HEK293T (cell line): ENCODE measurements around the gene B3GNT3.

Experiments
- CTCF ChIA-PET: fragments of 350-600 bp; formaldehyde crosslinking; extraction: SDS; loops from one replicate; lab custom pipeline; 2021; ENCODE audit warnings: antibody characterized with exemption, inconsistent platforms; lab: Yijun Ruan, JAX
- POLR2A ChIA-PET: fragments of 350-600 bp; formaldehyde crosslinking; extraction: SDS; loops from one replicate; lab custom pipeline; 2020; ENCODE audit warnings: antibody characterized with exemption, inconsistent platforms; lab: Yijun Ruan, JAX
- DNase-seq: peaks from one replicate; pipeline ENCODE4 v3.0.0; 2012; ENCODE audit warnings: mixed read lengths; ENCODE audit errors: extremely low spot score
- ARNT ChIP-seq: fragments of 450-650 bp; IDR thresholded peaks from 2 replicates; pipeline ENCODE4 v1.6.1; 2017; ENCODE audit warnings: mild to moderate bottlenecking
- BHLHE40 ChIP-seq: fragments of 450-650 bp; IDR thresholded peaks from 2 replicates; pipeline ENCODE4 v1.6.1; 2016; ENCODE audit warnings: mild to moderate bottlenecking, moderate library complexity, borderline replicate concordance
- CTBP1 ChIP-seq: fragments of 450-650 bp; IDR thresholded peaks from 2 replicates; pipeline ENCODE4 v1.6.1; 2016; ENCODE audit warnings: borderline replicate concordance
- ELF4 ChIP-seq: fragments of 450-650 bp; IDR thresholded peaks from 2 replicates; pipeline ENCODE4 v1.6.1; 2017; ENCODE audit warnings: antibody characterized with exemption
- FOXA1 ChIP-seq: fragments of 450-650 bp; IDR thresholded peaks from 2 replicates; pipeline ENCODE4 v1.6.1; 2016; ENCODE audit warnings: mild to moderate bottlenecking
- FOXK2 ChIP-seq: fragments of 450-650 bp; IDR thresholded peaks from 2 replicates; pipeline ENCODE4 v1.6.1; 2016; ENCODE audit warnings: mild to moderate bottlenecking
- FOXM1 ChIP-seq: fragments of 450-650 bp; IDR thresholded peaks from 2 replicates; pipeline ENCODE4 v1.6.1; 2017; ENCODE audit warnings: mild to moderate bottlenecking, borderline replicate concordance
- HDGF ChIP-seq: fragments of 450-650 bp; IDR thresholded peaks from 2 replicates; pipeline ENCODE4 v1.6.1; 2017; ENCODE audit warnings: antibody characterized with exemption, borderline replicate concordance
- L3MBTL2 ChIP-seq: fragments of 450-650 bp; conservative IDR thresholded peaks from 2 replicates; pipeline ENCODE4 v1.6.1; 2016; ENCODE audit warnings: mild to moderate bottlenecking
- LEF1 ChIP-seq: fragments of 450-650 bp; IDR thresholded peaks from 2 replicates; pipeline ENCODE4 v1.6.1; 2017; ENCODE audit warnings: mild to moderate bottlenecking, borderline replicate concordance
- NFRKB ChIP-seq: fragments of 450-650 bp; IDR thresholded peaks from 2 replicates; pipeline ENCODE4 v1.6.1; 2016; ENCODE audit warnings: mild to moderate bottlenecking, moderate library complexity
- SP1 ChIP-seq: fragments of 450-650 bp; IDR thresholded peaks from 2 replicates; pipeline ENCODE4 v1.6.1; 2017
- SUZ12 ChIP-seq: fragments of 450-650 bp; IDR thresholded peaks from 2 replicates; pipeline ENCODE4 v1.6.1; 2016; ENCODE audit warnings: mild to moderate bottlenecking
- TARDBP ChIP-seq: fragments of 450-650 bp; IDR thresholded peaks from 2 replicates; pipeline ENCODE4 v1.6.1; 2016
- ZNF384 ChIP-seq: fragments of 450-650 bp; IDR thresholded peaks from 2 replicates; pipeline ENCODE4 v1.6.1; 2016
- TF ChIP-seq, protein P1 (sequence below): fragments of 450-650 bp; IDR thresholded peaks from 2 replicates; pipeline ENCODE4 v1.6.1; 2016

B3GNT3 gene

DNA sequence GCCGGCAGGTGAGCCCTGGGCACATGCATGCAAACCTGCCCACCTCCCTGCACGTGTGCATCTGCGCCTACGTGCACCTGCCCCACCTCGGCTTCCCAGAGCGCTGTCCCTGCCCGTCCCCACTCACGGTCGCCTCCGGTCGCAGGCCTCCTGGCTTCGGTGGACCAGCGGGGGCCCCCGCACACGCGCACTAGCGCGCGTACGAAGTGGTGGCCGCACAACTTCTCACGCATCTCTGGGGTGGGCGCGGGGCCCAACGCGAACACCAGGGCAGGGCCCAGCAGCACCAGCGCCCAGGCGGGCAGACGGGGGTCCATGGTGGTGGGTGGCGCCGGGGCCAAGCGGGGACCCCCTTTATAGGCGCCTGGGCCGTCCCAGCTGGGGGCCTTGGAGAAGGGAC, 26.3 kb downstream of the B3GNT3 start, which contains the start of gene INSL3:
Gene INSL3 (minus strand): TSS at position 330 of the 400 bp plus-strand sequence. CDS start 13 bp downstream, at position 317.
- ChIA-PET CTCF (no interaction called here), POLR2A (no interaction called here)
- DNase-seq, result no peak
- no peak for TF ChIP-seq FOXK2
- no peak for TF ChIP-seq SP1
- no peak for TF ChIP-seq CTBP1
- no peak for TF ChIP-seq ELF4
- TF ChIP-seq ZNF384, result no peak
- TF ChIP-seq NFRKB, result no peak
- no peak for TF ChIP-seq ARNT
- no peak for TF ChIP-seq FOXA1
- no peak for TF ChIP-seq BHLHE40
- no peak for TF ChIP-seq SUZ12
- no peak for TF ChIP-seq HDGF
- TF ChIP-seq FOXM1, result no peak

DNA sequence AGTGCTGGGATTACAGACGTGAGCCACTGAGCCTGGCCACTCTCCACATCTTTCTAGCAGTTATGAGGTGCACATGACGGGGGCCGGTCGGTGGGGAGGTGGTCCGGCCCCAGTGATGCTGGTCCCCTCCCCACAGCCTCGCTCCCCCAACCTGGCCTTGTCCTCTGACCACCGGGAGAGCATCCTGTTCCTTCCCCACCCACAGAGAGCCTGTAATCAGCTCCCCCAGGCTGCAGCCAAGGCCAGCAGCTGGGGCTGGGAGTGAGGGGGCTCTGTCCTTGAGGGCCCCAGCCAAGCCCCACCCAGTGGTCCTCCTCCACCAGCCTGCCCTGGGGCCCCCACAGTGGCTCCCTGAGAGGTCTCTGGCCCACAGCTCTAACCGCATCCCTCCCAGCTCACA, 29.4 kb downstream of the B3GNT3 start:
- TF ChIP-seq, protein P1, sequence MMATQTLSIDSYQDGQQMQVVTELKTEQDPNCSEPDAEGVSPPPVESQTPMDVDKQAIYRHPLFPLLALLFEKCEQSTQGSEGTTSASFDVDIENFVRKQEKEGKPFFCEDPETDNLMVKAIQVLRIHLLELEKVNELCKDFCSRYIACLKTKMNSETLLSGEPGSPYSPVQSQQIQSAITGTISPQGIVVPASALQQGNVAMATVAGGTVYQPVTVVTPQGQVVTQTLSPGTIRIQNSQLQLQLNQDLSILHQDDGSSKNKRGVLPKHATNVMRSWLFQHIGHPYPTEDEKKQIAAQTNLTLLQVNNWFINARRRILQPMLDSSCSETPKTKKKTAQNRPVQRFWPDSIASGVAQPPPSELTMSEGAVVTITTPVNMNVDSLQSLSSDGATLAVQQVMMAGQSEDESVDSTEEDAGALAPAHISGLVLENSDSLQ, result no peak
- TF ChIP-seq ARNT, result no peak
- TF ChIP-seq FOXA1, result no peak
- TF ChIP-seq ELF4, result no peak
- TF ChIP-seq CTBP1, result no peak
- no peak for TF ChIP-seq ZNF384
- no peak for TF ChIP-seq TARDBP
- TF ChIP-seq BHLHE40, result no peak
- no peak for TF ChIP-seq SP1
- no peak for TF ChIP-seq SUZ12
- TF ChIP-seq FOXK2, result no peak
- TF ChIP-seq HDGF, result no peak
- TF ChIP-seq L3MBTL2, result no peak
- no peak for TF ChIP-seq FOXM1
- TF ChIP-seq NFRKB, result no peak
- TF ChIP-seq LEF1, result no peak
- ChIA-PET CTCF (no interaction called here), POLR2A (interaction anchor here (1.4 kb wide), 1 partner anchor 35 kb away, joined by 3 read pairs; the partner anchor contains the start of gene RPL18A)
- no peak for DNase-seq

DNA sequence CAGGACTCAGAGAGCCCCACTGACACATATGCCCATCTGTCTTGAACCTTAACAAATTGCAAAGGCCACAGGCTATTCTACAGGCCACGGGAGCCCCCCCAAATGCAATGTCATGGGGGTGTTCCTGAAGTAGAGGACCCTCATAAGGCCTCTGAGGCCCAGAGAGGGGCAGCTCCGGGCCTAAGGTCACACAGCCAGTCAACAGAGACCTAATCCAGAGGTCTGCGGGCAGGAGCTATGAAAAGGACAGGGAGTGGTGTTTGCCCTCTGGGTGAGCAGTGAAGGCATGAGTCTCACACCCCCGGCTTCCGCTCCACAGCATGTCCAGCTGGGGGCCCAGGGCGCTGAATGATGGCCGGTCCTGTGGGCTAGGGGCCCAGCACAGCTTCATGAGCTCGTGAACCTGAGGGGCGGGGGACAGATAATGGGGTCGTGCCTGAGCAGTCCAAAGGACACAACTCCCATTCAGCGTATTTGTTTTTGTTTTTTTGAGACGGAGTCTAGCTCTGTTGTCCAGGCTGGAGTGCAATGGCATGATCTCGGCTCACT, 31.6 kb downstream of the B3GNT3 start:
- ChIA-PET CTCF (no interaction called here), POLR2A (no interaction called here)
- TF ChIP-seq, protein P1, result no peak
- TF ChIP-seq FOXK2 (no peak), NFRKB (no peak)
- no peak for DNase-seq

DNA sequence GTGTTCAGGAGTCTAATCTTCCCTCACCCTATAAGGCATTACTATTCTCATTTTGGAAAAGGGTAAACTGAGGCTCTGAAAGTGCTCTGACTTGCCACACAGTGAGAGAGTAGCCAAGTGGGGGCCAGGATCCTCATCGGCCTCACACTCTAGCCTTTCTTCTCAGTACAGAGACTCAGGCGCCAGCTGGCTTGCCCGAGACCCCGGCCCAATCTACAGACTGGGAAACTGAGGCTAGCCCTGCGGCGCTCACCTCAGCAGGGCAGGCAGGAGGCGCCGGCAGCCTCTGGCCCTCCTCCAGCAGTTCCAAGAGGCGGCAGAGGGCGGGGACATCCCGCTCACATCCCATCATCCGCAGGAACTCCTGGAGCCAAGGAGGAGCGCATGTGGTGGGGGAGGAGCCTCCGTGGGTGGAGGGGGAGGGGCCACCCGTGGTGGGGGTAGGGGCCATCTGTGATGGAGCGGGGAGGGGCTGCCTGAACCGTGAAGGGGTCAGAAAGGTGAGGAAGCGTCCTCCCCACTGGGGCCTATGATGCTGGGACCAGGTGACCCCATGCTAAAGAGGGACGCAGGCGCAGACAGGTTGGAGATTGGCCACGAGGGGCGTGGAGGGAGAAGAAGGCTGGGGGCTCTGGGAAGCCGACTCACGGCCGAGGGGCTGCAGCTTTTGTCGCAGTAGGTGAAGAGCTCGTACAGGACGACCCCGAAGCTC, 35.1 kb downstream of the B3GNT3 start:
- 0 out of 2 replicates have a peak, but pooled peaks have one; percentile 53 for TF ChIP-seq L3MBTL2
- TF ChIP-seq, protein P1, result no peak

DNA sequence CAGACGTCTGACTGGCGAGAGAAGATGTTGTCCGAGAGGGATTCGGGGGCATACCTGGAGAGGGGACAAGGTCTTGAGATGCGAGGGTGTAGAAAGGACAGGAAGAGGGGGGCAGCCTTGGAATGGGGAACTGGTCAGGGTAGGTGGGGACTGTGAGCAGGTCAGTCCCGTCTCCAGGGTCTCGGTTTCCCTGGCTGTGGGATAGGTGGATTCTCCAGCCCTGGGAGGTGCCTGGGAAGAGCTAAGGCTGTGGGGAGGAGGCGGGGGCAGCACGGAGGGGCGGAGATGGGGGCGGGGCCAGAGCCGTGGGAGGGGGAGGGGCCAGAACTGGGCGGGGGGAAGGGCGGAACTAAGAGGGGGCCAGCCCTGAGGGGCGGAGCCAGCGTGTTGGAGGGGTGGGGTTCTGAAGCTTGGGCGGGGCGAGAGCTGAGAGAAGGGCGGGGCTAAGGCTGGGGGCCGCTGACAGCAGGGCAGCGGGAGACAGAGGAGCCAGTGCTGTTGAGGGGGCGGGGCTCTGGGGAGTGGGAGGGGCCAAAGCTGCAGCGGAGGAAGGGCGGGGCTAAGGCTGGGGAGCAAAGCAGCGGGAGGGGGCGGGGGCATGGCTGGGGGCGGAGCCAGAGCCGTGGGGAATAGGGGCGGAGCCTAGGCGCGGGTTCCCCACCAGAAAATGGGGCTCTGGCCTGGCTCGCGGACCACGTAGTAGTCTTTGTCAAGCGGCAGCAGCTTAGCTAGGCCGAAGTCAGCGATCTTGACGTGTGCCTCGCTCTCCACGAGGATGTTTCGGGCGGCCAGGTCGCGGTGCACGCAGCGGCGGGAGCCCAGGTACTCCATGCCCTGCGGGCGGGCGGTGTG, 35.9 kb downstream of the B3GNT3 start:
- ChIA-PET CTCF (interaction anchor here (0.6 to 1.2 kb wide), 3 partner anchors 10 to 440 kb away, joined by 3 read pairs; no protein-coding TSS in a partner anchor), POLR2A (interaction anchor here (0.7 to 1.8 kb wide), 2 partner anchors 29 to 102 kb away, joined by 4 to 7 read pairs; partner anchors contain the start of genes CCDC124 and RPL18A)
- DNase-seq, result peak; percentile 100
- TF ChIP-seq LEF1, result no peak
- peak; percentile 42; the same call in 1 of the 2 replicates for TF ChIP-seq L3MBTL2
- no peak for TF ChIP-seq CTBP1
- no peak for TF ChIP-seq SP1

More for the DNA sequence above, 35.1 kb downstream of the B3GNT3 start:
- CTCF ChIA-PET, result interaction anchor here (0.9 to 1.2 kb wide), 2 partner anchors 55 to 439 kb away, joined by 3 read pairs; no protein-coding TSS in a partner anchor
- POLR2A ChIA-PET, result interaction anchor here (1.8 kb wide), 1 partner anchor 30 kb away, joined by 7 read pairs; the partner anchor contains the start of gene RPL18A
- DNase-seq, result peak; percentile 85

DNA sequence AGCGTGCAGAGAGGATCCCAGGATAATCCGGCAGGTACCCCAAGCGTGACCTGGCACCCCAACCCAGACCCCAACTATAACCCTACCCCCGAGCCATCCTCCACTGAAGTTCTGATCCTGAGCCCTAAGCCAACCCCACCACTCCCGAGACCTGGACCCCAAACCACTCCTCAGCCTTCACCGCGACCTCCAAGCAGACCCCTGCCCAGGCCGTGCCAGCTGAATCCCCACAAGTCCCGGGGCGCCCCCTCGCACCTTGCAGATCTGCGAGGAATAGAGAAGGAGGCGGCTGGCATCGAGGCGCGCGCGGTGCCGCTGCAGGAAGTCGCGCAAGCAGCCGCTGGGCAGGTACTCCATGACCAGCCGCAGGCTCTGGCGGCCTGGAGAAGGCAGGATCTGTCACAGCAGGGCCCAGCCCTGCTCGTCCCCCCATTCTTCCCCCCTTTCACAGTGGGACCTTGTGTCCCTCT, 36.5 kb downstream of the B3GNT3 start:
- POLR2A ChIA-PET, result interaction anchor here (1.8 kb wide), 1 partner anchor 29 kb away, joined by 7 read pairs; the partner anchor contains the start of gene RPL18A
- CTCF ChIA-PET, result interaction anchor here (1.2 kb wide), 1 partner anchor 57 kb away, joined by 3 read pairs; no protein-coding TSS in a partner anchor
- DNase-seq, result no peak
- TF ChIP-seq TARDBP, result no peak
- TF ChIP-seq, protein P1, result no peak
- TF ChIP-seq SUZ12, result no peak
- TF ChIP-seq ZNF384, result no peak
- TF ChIP-seq FOXA1, result no peak
- no peak for TF ChIP-seq L3MBTL2
- no peak for TF ChIP-seq NFRKB
- no peak for TF ChIP-seq CTBP1
- TF ChIP-seq BHLHE40, result no peak
- TF ChIP-seq FOXM1, result no peak
- TF ChIP-seq ELF4, result no peak
